Stimulated activated CD8-positive, alpha-beta memory T cell treated with anti-CD3 and anti-CD28 coated beads, Interleukin-2, amount 100 ng/mL, for 1 hour (primary cell): ENCODE measurements around the gene IQSEC1.

Source experiments
- DNase-seq, 2 donors: peaks; one replicate each; pipeline ENCODE4 v3.0.0-alpha.2; 2020; ENCODE audit warnings: low read depth in 2 of 2

Gene IQSEC1

GRCh38 chr3:12908136-12908730, 165.0 kb downstream of the IQSEC1 start:
- DNase-seq = no peak

- no peak for DNase-seq
Observed at GRCh38 chr3:12907729-12908128, 165.5 kb downstream of the IQSEC1 start.

- no peak for DNase-seq
Observed at GRCh38 chr3:12907296-12907695, 165.9 kb downstream of the IQSEC1 start.

GRCh38 chr3:12906916-12907290, 166.3 kb downstream of the IQSEC1 start:
- DNase-seq = no peak

GRCh38 chr3:12906141-12906915, 166.9 kb downstream of the IQSEC1 start:
- DNase-seq = no peak

- DNase-seq = no peak
Observed at GRCh38 chr3:12905316-12906071, 167.7 kb downstream of the IQSEC1 start.

- no peak for DNase-seq
Observed at GRCh38 chr3:12904951-12905315, 168.3 kb downstream of the IQSEC1 start.

GRCh38 chr3:12903881-12904280, 169.3 kb downstream of the IQSEC1 start:
- no peak for DNase-seq

GRCh38 chr3:12903000-12903800, 170.0 kb downstream of the IQSEC1 start:
- no peak for DNase-seq

- no peak for DNase-seq
Observed at GRCh38 chr3:12902181-12902999, 170.8 kb downstream of the IQSEC1 start.

GRCh38 chr3:12901623-12902045, 171.6 kb downstream of the IQSEC1 start:
- no peak for DNase-seq

- DNase-seq = no peak
Observed at GRCh38 chr3:12900885-12901411, 172.3 kb downstream of the IQSEC1 start.

GRCh38 chr3:12898965-12899755, 174.1 kb downstream of the IQSEC1 start:
- no peak for DNase-seq

GRCh38 chr3:12898290-12898964, 174.8 kb downstream of the IQSEC1 start:
- DNase-seq = no peak

GRCh38 chr3:12897381-12898289, 175.6 kb downstream of the IQSEC1 start:
- no peak for DNase-seq

- no peak for DNase-seq
Observed at GRCh38 chr3:12896063-12896985, 176.9 kb downstream of the IQSEC1 start.

GRCh38 chr3:12895391-12896062, 177.7 kb downstream of the IQSEC1 start:
- DNase-seq = no peak
